SK-N-MC (cell line): ENCODE results near the gene GPC1.

Experiments
- DNase-seq: peaks from one replicate; pipeline ENCODE4 v3.0.0-alpha.2; 2011; ENCODE audit warnings: low read depth, low spot score
- H3K27ac ChIP-seq: fragments of 200-600 bp; sonication (generic); 2 replicates; pipeline ENCODE4 v1.5.1; 2016; ENCODE audit warnings: mixed run types
- H3K36me3 ChIP-seq: fragments of 200-600 bp; sonication (generic); 2 replicates; pipeline ENCODE4 v1.6.1; 2017; ENCODE audit warnings: antibody characterized with exemption, low read length, mixed read lengths; ENCODE audit not compliant: insufficient read depth
- H3K4me3 ChIP-seq: fragments of 200-600 bp; sonication (generic); 2 replicates; pipeline ENCODE4 v1.5.1; 2016
- H3K9ac ChIP-seq: fragments of 200-600 bp; sonication (generic); 2 replicates; pipeline ENCODE4 v1.8.0; 2017; ENCODE audit warnings: mixed run types, mixed read lengths; ENCODE audit not compliant: insufficient read length
- H3K9me3 ChIP-seq: fragments of 200-600 bp; sonication (generic); 2 replicates; pipeline ENCODE4 v1.6.1; 2017; ENCODE audit warnings: low read depth, mild to moderate bottlenecking, antibody characterized with exemption, low read length, moderate library complexity, mixed read lengths
- EZH2 ChIP-seq: fragments of 200-600 bp; sonication (generic); IDR thresholded peaks from one replicate; pipeline ENCODE4 v1.6.1; 2017; ENCODE audit warnings: antibody characterized with exemption
- FOXP2 ChIP-seq: optimal IDR thresholded peaks from 2 replicates; pipeline ENCODE3; 2011; ENCODE audit warnings: mild to moderate bottlenecking, moderate library complexity; ENCODE audit not compliant: insufficient read depth; ENCODE audit errors: extremely low read length, control extremely low read depth
- POLR2AphosphoS5 ChIP-seq: IDR thresholded peaks from 2 replicates; pipeline ENCODE4 v1.6.1; 2012; ENCODE audit warnings: mild to moderate bottlenecking, low read depth, low read length, borderline replicate concordance

GPC1 gene

GRCh38 chr2:240464514-240465241 is 29.2 kb downstream of the GPC1 start:
- TF ChIP-seq EZH2 (no peak), FOXP2 (no peak), POLR2AphosphoS5 (no peak)
- Histone ChIP-seq H3K9ac (no peak overlapping the region), H3K9me3 (no peaks in the 10 kb centered on the region), H3K4me3 (no peak overlapping the region), H3K36me3 (no peaks in the 10 kb centered on the region), H3K27ac (no peak overlapping the region)
- no peak for DNase-seq

GRCh38 chr2:240465268-240465764 is 29.9 kb downstream of the GPC1 start:
- Histone ChIP-seq H3K27ac (no peak overlapping the region), H3K9ac (no peak overlapping the region), H3K36me3 (no peaks in the 10 kb centered on the region), H3K9me3 (no peaks in the 10 kb centered on the region), H3K4me3 (no peak overlapping the region)
- no peak for DNase-seq
- TF ChIP-seq POLR2AphosphoS5 (no peak), EZH2 (no peak), FOXP2 (no peak)

- no peak overlapping the region for H3K27ac ChIP-seq
Observed at GRCh38 chr2:240465765-240466578, 30.5 kb downstream of the GPC1 start.

GRCh38 chr2:240466579-240467148 is 31.2 kb downstream of the GPC1 start:
- H3K36me3 ChIP-seq, result no peaks in the 10 kb centered on the region
- TF ChIP-seq EZH2 (no peak), FOXP2 (no peak), POLR2AphosphoS5 (no peak)
- H3K27ac ChIP-seq, result no peak overlapping the region
- H3K9me3 ChIP-seq, result no peaks in the 10 kb centered on the region
- DNase-seq, result no peak
- H3K9ac ChIP-seq, result no peak overlapping the region
- H3K4me3 ChIP-seq, result no peak overlapping the region

More at GRCh38 chr2:240465765-240466578, 30.5 kb downstream of the GPC1 start:
- no peak for DNase-seq
- Histone ChIP-seq H3K9ac (no peak overlapping the region), H3K4me3 (no peak overlapping the region), H3K36me3 (no peaks in the 10 kb centered on the region), H3K9me3 (no peaks in the 10 kb centered on the region)
- TF ChIP-seq EZH2, result no peak
- TF ChIP-seq POLR2AphosphoS5, result no peak
- no peak for TF ChIP-seq FOXP2

- H3K9ac ChIP-seq, result no peak overlapping the region
- no peak for TF ChIP-seq FOXP2
- no peak for TF ChIP-seq EZH2
- TF ChIP-seq POLR2AphosphoS5, result no peak
- no peak overlapping the region for H3K27ac ChIP-seq
- no peak for DNase-seq
- no peaks in the 10 kb centered on the region for H3K9me3 ChIP-seq
- no peak overlapping the region for H3K4me3 ChIP-seq
- H3K36me3 ChIP-seq, result no peaks in the 10 kb centered on the region
Observed at GRCh38 chr2:240467149-240467642, 31.7 kb downstream of the GPC1 start.

GRCh38 chr2:240467659-240468302 is 32.3 kb downstream of the GPC1 start:
- Histone ChIP-seq H3K9ac (no peak overlapping the region), H3K36me3 (no peaks in the 10 kb centered on the region), H3K4me3 (no peak overlapping the region), H3K9me3 (no peaks in the 10 kb centered on the region), H3K27ac (no peak overlapping the region)
- no peak for DNase-seq
- TF ChIP-seq EZH2, result no peak
- no peak for TF ChIP-seq FOXP2
- no peak for TF ChIP-seq POLR2AphosphoS5

GRCh38 chr2:240468303-240469238 is 33.1 kb downstream of the GPC1 start:
- TF ChIP-seq POLR2AphosphoS5, result no peak
- no peak for TF ChIP-seq EZH2
- no peak for TF ChIP-seq FOXP2
- no peak overlapping the region for H3K4me3 ChIP-seq
- DNase-seq, result no peak
- H3K27ac ChIP-seq, result no peak overlapping the region
- no peaks in the 10 kb centered on the region for H3K9me3 ChIP-seq
- no peaks in the 10 kb centered on the region for H3K36me3 ChIP-seq
- H3K9ac ChIP-seq, result no peak overlapping the region
